GM21825 (cell line): Measurements from ENCODE around the gene ZCCHC8.
"Not testable (repeated sequence)": the region's sequence is repeated elsewhere in the genome, so short reads cannot be mapped to it uniquely, and the experiment has no call there.

ENCODE experiments used
- ATAC-seq: cut with Tn5 transposase; IDR thresholded peaks from one replicate; pipeline ENCODE4 v1.9.1; 2021; ENCODE audit warnings: mild to moderate bottlenecking, moderate library complexity; ENCODE audit not compliant: unreplicated experiment

Gene ZCCHC8

GRCh38 chr12:122513028-122513427, 12.3 kb upstream of the ZCCHC8 start:
- not testable (repeated sequence) for ATAC-seq

GRCh38 chr12:122508163-122508562, 7.4 kb upstream of the ZCCHC8 start:
- ATAC-seq: no peak

GRCh38 chr12:122506393-122506938, 5.7 kb upstream of the ZCCHC8 start:
- no peak for ATAC-seq

- no peak for ATAC-seq
Observed at GRCh38 chr12:122505419-122506051, 4.8 kb upstream of the ZCCHC8 start.

- no peak for ATAC-seq
Observed at GRCh38 chr12:122503783-122504590, 3.3 kb upstream of the ZCCHC8 start.

GRCh38 chr12:122503147-122503751, 2.5 kb upstream of the ZCCHC8 start:
- no peak for ATAC-seq

- no peak for ATAC-seq
Observed at GRCh38 chr12:122501489-122501989, 807 bp upstream of the ZCCHC8 start.

- peak; percentile 15 for ATAC-seq
Observed at GRCh38 chr12:122499991-122500684, 594 bp downstream of the ZCCHC8 start.

GRCh38 chr12:122495258-122495657, 5.5 kb downstream of the ZCCHC8 start:
- no peak for ATAC-seq

- ATAC-seq: not testable (repeated sequence)
Observed at GRCh38 chr12:122493222-122493621, 7.5 kb downstream of the ZCCHC8 start.

GRCh38 chr12:122491991-122492390, 8.7 kb downstream of the ZCCHC8 start:
- no peak for ATAC-seq

GRCh38 chr12:122489038-122489437, 11.7 kb downstream of the ZCCHC8 start:
- ATAC-seq: no peak

GRCh38 chr12:122487807-122488206, 12.9 kb downstream of the ZCCHC8 start:
- ATAC-seq: not testable (repeated sequence)

GRCh38 chr12:122486805-122487426, 13.8 kb downstream of the ZCCHC8 start:
- no peak for ATAC-seq

GRCh38 chr12:122486360-122486759, 14.4 kb downstream of the ZCCHC8 start:
- not testable (repeated sequence) for ATAC-seq

GRCh38 chr12:122484385-122484784, 16.3 kb downstream of the ZCCHC8 start:
- not testable (repeated sequence) for ATAC-seq

GRCh38 chr12:122483969-122484368, 16.8 kb downstream of the ZCCHC8 start:
- ATAC-seq: no peak

- no peak for ATAC-seq
Observed at GRCh38 chr12:122481861-122482260, 18.9 kb downstream of the ZCCHC8 start.

- no peak for ATAC-seq
Observed at GRCh38 chr12:122480753-122481152, 20.0 kb downstream of the ZCCHC8 start.

GRCh38 chr12:122474324-122474716, 26.4 kb downstream of the ZCCHC8 start:
- peak; percentile 12 for ATAC-seq
